HUES64 (cell line): ENCODE measurements around the gene SHROOM4.

Experiments used
- H3K27ac ChIP-seq: 2 replicates; pipeline ENCODE4 v1.7.0; 2013; ENCODE audit warnings: low read depth, low read length, inconsistent platforms
- H3K27me3 ChIP-seq: 2 replicates; pipeline ENCODE4 v1.6.1; 2013; ENCODE audit warnings: mild to moderate bottlenecking, low read length; ENCODE audit not compliant: insufficient read depth
- H3K36me3 ChIP-seq: 2 replicates; pipeline ENCODE4 v1.6.1; 2013; ENCODE audit warnings: mild to moderate bottlenecking, low read length; ENCODE audit not compliant: insufficient read depth
- H3K4me1 ChIP-seq: 2 replicates; pipeline ENCODE4 v1.6.1; 2013; ENCODE audit warnings: mild to moderate bottlenecking, low read length, moderate library complexity; ENCODE audit not compliant: insufficient read depth
- H3K4me3 ChIP-seq: 2 replicates; pipeline ENCODE4 v1.5.1; 2013; ENCODE audit warnings: mild to moderate bottlenecking, low read length, moderate library complexity
- H3K9ac ChIP-seq: 2 replicates; pipeline ENCODE4 v1.6.1; 2013; ENCODE audit warnings: mild to moderate bottlenecking, low read depth, low read length
- H3K9me3 ChIP-seq: 2 replicates; pipeline ENCODE4 v1.6.1; 2013; ENCODE audit warnings: low read depth, low read length; ENCODE audit not compliant: insufficient read depth
- WGBS: fragments of 150-250, 120-280 bp; methylation state at CpG from one replicate; pipeline ENCODE4 v1.1.7; 2013; ENCODE audit warnings: missing lambda C conversion rate; 5-methylcytosine and 5-hydroxymethylcytosine counted together

The SHROOM4 gene

DNA sequence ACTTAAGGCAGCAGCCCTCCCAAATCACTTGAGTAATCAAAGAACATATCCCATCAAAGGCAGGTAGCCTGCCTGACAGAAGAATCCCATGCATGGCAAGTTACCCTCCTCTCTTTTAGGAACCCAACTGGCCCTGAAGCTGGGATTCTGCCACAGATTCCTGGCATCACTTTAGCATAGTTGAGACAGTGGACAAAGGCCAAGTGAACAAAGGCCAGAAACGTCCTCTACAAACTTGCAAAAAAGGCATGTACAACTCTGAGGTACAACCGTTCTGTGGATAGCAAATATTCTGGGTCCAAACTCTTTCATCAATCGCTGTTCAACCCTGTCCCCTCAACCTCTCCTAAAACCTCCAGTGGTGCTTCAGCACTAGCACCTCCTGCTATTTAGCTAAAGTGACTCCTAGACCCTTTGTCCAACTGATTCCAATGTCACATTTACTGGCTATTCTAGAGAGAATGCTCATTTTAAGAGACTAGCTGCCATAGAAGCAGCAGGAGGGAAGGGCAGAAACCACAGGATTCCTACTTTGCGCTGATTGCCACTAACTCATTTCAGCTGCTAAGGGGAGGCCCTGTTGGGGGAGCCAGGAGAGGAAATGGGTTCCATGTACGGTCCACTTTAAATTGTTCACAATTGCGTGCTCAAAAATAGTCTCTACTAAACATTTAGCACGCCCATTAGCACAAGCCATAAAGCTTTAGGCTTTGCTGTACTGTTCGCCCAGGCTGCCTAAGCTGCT is 105.9 kb downstream of the SHROOM4 start:
- H3K4me3 ChIP-seq, result no peak overlapping the region
- H3K9me3 ChIP-seq, result no peaks in the 10 kb centered on the region
- H3K9ac ChIP-seq, result no peak overlapping the region
- no peak overlapping the region for H3K27ac ChIP-seq
- peaks cover 38% of the 10 kb centered on the region for H3K4me1 ChIP-seq
- no peaks in the 10 kb centered on the region for H3K36me3 ChIP-seq
- 86% methylated on average over 8 of the region's 8 CpGs for WGBS
- no peaks in the 10 kb centered on the region for H3K27me3 ChIP-seq

DNA sequence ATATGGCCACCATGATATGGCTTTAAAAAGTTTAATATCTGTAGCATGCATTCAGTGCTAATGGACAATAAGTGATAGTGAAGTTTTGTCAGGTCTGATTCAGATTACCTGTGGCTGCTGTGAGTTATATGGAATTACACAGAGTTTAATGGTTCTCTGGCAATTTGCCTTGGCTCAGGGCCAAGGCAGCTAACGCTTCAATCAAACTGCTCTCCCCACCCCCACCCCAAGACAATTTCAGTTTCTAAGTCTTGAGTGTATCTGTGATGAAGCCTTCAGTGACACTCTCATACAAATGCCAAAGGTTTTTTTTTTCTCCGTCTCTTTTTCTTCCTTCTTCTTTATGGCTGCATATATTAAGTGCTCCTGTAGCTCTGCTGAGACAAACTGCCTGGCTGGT is 106.6 kb downstream of the SHROOM4 start:
- WGBS, result no CpG with 5 or more reads among the region's 2 CpGs
- H3K9me3 ChIP-seq, result no peaks in the 10 kb centered on the region
- H3K9ac ChIP-seq, result no peak overlapping the region
- no peaks in the 10 kb centered on the region for H3K36me3 ChIP-seq
- peaks cover 31% of the 10 kb centered on the region for H3K4me1 ChIP-seq
- H3K27ac ChIP-seq, result no peak overlapping the region
- no peak overlapping the region for H3K4me3 ChIP-seq
- H3K27me3 ChIP-seq, result no peaks in the 10 kb centered on the region

DNA sequence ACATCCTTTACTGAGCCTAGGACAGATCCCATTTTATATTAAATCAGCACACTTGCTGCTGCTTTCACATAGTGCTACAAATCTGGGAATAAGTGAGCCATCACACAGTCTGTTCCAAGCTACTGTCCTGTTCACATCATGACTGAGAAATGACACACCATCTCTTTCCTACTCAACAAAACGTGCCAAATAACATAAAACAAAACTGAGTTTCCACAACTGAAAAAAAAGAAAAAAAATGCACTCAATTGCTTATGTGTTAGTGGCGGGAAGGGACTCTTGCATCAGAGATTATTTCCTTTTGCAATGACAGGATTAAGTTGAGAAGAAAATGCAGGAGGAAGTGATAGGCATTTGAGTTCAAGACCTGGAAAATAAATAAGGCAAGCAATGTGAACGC is 109.0 kb downstream of the SHROOM4 start:
- Histone ChIP-seq H3K36me3 (no peaks in the 10 kb centered on the region), H3K9ac (no peak overlapping the region), H3K4me1 (peaks cover 37% of the 10 kb centered on the region), H3K27me3 (no peaks in the 10 kb centered on the region), H3K9me3 (no peaks in the 10 kb centered on the region), H3K4me3 (no peak overlapping the region), H3K27ac (no peak overlapping the region)
- WGBS, result 90% methylated on average over 3 of the region's 3 CpGs

DNA sequence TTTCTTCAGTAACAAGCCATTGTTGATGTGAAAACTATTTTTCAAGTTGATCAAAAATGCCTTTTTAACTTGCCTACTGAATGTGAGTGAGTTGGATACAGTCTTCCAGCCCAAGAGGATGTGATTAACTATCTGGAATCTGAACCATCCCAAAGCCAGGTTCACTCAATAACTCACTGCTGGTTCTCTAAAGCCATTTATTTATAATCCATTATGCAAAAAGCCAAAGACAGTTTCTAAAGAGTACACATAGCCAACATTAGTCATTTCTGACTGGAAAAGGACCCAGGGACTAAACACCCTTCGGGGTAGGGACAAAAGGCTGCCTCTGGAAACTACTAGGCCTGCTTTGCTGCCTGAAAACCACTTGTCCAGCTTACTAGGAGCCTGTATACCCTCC is 109.6 kb downstream of the SHROOM4 start:
- no peak overlapping the region for H3K9ac ChIP-seq
- H3K9me3 ChIP-seq, result no peaks in the 10 kb centered on the region
- no peak overlapping the region for H3K27ac ChIP-seq
- H3K36me3 ChIP-seq, result no peaks in the 10 kb centered on the region
- H3K4me3 ChIP-seq, result no peak overlapping the region
- 81% methylated on average over 1 of the region's 1 CpG for WGBS
- H3K27me3 ChIP-seq, result no peaks in the 10 kb centered on the region
- peaks cover 44% of the 10 kb centered on the region for H3K4me1 ChIP-seq

DNA sequence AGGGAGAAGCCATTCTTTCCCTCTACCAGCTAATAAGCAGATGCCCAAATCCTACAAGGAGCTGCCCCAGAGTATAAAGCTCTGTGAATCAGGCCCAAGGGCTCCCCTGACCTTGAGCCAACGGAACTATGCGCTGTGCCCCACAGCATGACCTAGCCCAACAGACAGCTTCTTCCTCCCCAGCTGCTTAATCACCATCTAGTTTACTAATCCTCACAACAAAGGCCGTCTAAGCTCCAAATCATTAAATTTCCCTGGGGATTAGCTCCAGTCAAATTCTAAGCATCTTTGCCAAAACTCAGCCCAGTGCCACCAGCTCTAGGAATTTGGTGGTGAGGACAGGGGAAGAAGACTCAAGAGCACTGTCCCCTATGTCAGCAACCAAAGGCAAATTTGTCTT is 113.1 kb downstream of the SHROOM4 start:
- Histone ChIP-seq H3K9me3 (no peaks in the 10 kb centered on the region), H3K27me3 (no peaks in the 10 kb centered on the region), H3K36me3 (no peaks in the 10 kb centered on the region), H3K9ac (no peak overlapping the region), H3K27ac (peak overlapping the region; percentile 46; the same call in 1 of the 2 replicates), H3K4me1 (peaks cover 49% of the 10 kb centered on the region), H3K4me3 (no peak overlapping the region)
- 25% methylated on average over 3 of the region's 3 CpGs for WGBS

- H3K27me3 ChIP-seq, result no peaks in the 10 kb centered on the region
Observed at GRCh38 chrX:50698944-50699343, 115.0 kb downstream of the SHROOM4 start.

GRCh38 chrX:50697691-50698090 is 116.3 kb downstream of the SHROOM4 start:
- no peaks in the 10 kb centered on the region for H3K36me3 ChIP-seq
- H3K4me1 ChIP-seq, result peaks cover 49% of the 10 kb centered on the region
- H3K9me3 ChIP-seq, result no peaks in the 10 kb centered on the region
- no peak overlapping the region for H3K9ac ChIP-seq
- no peak overlapping the region for H3K4me3 ChIP-seq
- no CpG with 5 or more reads among the region's 2 CpGs for WGBS
- peak overlapping the region; percentile 83 for H3K27ac ChIP-seq
- H3K27me3 ChIP-seq, result no peaks in the 10 kb centered on the region

More at GRCh38 chrX:50698944-50699343, 115.0 kb downstream of the SHROOM4 start:
- Histone ChIP-seq H3K36me3 (no peaks in the 10 kb centered on the region), H3K4me3 (no peak overlapping the region), H3K4me1 (peaks cover 49% of the 10 kb centered on the region), H3K27ac (peak overlapping the region; percentile 42; the same call in 1 of the 2 replicates), H3K9ac (no peak overlapping the region), H3K9me3 (no peaks in the 10 kb centered on the region)
- WGBS, result no CpG with 5 or more reads among the region's 2 CpGs

GRCh38 chrX:50691820-50692219 is 122.2 kb downstream of the SHROOM4 start:
- Histone ChIP-seq H3K9ac (no peak overlapping the region), H3K27me3 (no peaks in the 10 kb centered on the region), H3K4me1 (0 out of 2 replicates have a peak, but pooled peaks cover 3% of the 10 kb centered on the region), H3K27ac (no peak overlapping the region), H3K36me3 (no peaks in the 10 kb centered on the region), H3K4me3 (no peak overlapping the region), H3K9me3 (no peaks in the 10 kb centered on the region)
- WGBS, result 76% methylated on average over 2 of the region's 5 CpGs

GRCh38 chrX:50684871-50685270 is 129.1 kb downstream of the SHROOM4 start:
- H3K27ac ChIP-seq, result no peak overlapping the region
- no peak overlapping the region for H3K9ac ChIP-seq
- 91% methylated on average over 2 of the region's 2 CpGs for WGBS
- no peaks in the 10 kb centered on the region for H3K4me1 ChIP-seq
- no peaks in the 10 kb centered on the region for H3K9me3 ChIP-seq
- H3K36me3 ChIP-seq, result no peaks in the 10 kb centered on the region
- no peak overlapping the region for H3K4me3 ChIP-seq
- H3K27me3 ChIP-seq, result no peaks in the 10 kb centered on the region

DNA sequence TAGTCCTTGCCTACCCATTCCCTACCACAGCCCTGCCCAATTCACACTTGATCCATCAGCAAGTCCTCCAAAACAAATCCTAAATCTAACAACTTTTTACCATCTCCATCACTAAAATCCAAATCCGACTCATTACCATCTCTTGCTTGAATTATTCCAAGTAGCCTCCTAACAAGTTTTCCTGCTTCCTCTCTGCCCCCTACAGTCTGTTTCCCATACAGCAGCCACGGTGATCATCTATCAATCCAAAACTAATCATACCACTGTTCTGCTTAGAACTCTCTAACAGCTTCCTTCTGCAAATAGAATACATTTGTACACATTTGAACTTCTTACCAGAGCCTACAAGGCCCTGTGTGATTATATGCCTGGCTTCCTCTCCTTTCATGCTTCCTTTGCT is 133.0 kb downstream of the SHROOM4 start:
- Histone ChIP-seq H3K27me3 (no peaks in the 10 kb centered on the region), H3K4me1 (no peaks in the 10 kb centered on the region), H3K27ac (no peak overlapping the region), H3K9ac (no peak overlapping the region), H3K4me3 (no peak overlapping the region), H3K36me3 (no peaks in the 10 kb centered on the region), H3K9me3 (no peaks in the 10 kb centered on the region)
- WGBS, result 46% methylated on average over 2 of the region's 2 CpGs

GRCh38 chrX:50677789-50678188 is 136.2 kb downstream of the SHROOM4 start:
- H3K4me1 ChIP-seq, result no peaks in the 10 kb centered on the region
- H3K4me3 ChIP-seq, result no peak overlapping the region
- no peaks in the 10 kb centered on the region for H3K27me3 ChIP-seq
- no peaks in the 10 kb centered on the region for H3K36me3 ChIP-seq
- H3K9me3 ChIP-seq, result no peaks in the 10 kb centered on the region
- no CpG with 5 or more reads among the region's 1 CpG for WGBS
- H3K9ac ChIP-seq, result no peak overlapping the region
- H3K27ac ChIP-seq, result no peak overlapping the region

DNA sequence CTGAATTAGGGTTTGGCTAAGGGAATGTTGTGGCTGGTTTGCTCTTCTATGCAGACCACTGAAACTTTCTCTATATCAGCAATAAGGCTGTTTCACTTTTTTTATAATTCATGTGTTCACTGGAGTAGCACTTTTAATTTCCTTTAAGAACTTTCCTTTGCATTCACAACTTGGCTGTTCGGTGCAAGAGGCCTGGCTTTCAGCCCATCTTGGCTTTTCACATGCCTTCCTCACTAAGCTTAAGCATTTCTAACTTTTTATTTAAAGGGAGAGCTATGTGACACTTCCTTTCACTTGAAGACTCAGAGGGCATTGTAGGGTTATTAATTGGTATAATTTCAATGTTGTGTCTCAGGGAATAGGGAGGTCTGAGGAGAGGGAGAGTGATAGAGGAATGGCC is 142.3 kb downstream of the SHROOM4 start:
- H3K27me3 ChIP-seq, result no peaks in the 10 kb centered on the region
- H3K9me3 ChIP-seq, result no peaks in the 10 kb centered on the region
- WGBS, result 94% methylated on average over 1 of the region's 1 CpG
- H3K4me1 ChIP-seq, result no peaks in the 10 kb centered on the region
- H3K9ac ChIP-seq, result no peak overlapping the region
- no peak overlapping the region for H3K27ac ChIP-seq
- H3K4me3 ChIP-seq, result no peak overlapping the region
- H3K36me3 ChIP-seq, result no peaks in the 10 kb centered on the region
